ENCODE results near the gene BRINP2. TPM values are rescaled to one million over a fixed set of nuclear protein-coding genes. Genes with fewer than 3 reads are reported as not detected.

Gene BRINP2
- total and polyA plus RNA-seq, 7 experiments from 2014 or later: not detected

DNA sequence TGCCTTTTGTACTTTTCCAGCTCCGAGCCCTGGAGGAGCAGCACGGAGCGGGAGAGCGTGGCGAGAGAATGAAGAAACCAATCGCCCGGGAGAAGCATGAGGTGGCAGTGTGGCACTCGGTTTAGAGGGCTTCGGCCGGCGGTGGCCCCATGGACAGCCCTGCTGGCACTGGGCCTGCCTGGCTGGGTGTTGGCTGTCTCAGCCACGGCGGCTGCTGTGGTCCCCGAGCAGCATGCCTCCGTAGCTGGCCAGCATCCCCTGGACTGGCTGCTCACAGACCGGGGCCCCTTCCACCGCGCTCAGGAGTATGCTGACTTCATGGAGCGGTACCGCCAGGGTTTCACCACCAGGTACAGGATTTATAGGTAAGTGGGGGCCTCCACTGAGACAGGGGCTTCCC is 59.0 kb downstream of the BRINP2 start:
- intact Hi-C loops (cut with micrococcal nuclease): no loop called here
- CTCF ChIA-PET: no interaction called here
- no peaks in the 10 kb centered on the region for H3K27me3 Mint-ChIP-seq

DNA sequence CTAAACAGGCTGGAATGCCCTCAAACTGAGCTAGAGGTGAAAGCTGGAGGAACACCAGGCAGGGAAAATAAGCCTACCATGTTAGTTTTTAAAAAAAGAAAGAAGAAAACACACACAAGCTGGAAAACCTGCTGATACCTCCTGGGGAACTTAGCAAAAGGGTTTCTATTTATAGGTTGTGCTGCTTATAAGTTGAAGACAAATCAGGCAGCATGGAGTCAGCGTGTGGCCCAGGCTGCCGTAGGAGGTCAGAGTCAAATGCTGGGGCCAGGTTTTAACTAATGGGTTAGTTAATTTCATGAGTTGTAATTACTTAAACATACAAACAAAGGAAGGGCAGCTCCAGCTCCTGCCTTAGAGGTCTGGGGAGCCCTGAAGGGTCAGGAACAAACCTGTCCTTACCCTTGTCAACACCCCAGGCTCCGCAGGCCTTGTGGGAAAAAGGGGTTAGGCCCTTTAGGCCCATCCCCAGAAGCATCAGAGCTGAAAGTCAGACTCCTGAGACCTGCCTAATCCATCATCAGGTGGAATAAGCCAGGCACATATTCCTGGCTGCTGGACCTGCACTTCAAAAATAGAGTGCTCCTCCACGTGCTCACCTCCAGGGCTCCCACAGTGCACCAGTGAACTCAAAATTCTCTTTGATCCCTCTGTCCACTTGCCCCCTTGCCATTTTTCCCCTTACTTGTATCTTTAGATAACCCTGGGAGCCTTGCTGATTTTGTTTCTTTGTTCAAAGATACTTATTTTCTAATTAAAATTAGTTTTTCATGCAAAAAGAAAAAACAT is 59.7 kb downstream of the BRINP2 start:
- Histone ChIP-seq H3K27ac (ENCODE audit: low read depth, low read length) (no peak overlapping the region), H3K9me3 (ENCODE audit: control insufficient read depth in 2 of 3, low read length in 3 of 3) (no peaks in the 10 kb centered on the region), H3K27me3 (ENCODE audit: control insufficient read depth in 2 of 2, insufficient read depth in 2 of 2, low read length in 2 of 2) (no peaks in the 10 kb centered on the region), H3K4me1 (ENCODE audit: control insufficient read depth in 2 of 2, insufficient read depth in 2 of 2, low read length in 2 of 2) (no peaks in the 10 kb centered on the region), H3K36me3 (ENCODE audit: control insufficient read depth in 2 of 3, insufficient read depth in 3 of 3, low read length in 3 of 3) (no peaks in the 10 kb centered on the region), H3K4me3 (ENCODE audit: low read length) (no peak overlapping the region)
- CTCF ChIA-PET: no interaction called here
- Mint-ChIP-seq H3K9me3 (peaks cover 0 to 7% (median 0%) of the 10 kb centered on the region in 11 donors), H3K4me1 (no peaks in the 10 kb centered on the region), H3K27ac (no peak overlapping the region), H3K36me3 (no peaks in the 10 kb centered on the region), H3K4me3 (no peak overlapping the region), H3K27me3 (no peaks in the 10 kb centered on the region)
- ATAC-seq: no peak
- no peak for DNase-seq
- POLR2A ChIA-PET: no interaction called here
- intact Hi-C loops (cut with micrococcal nuclease): no loop called here

More for the DNA sequence above, 59.0 kb downstream of the BRINP2 start:
- Histone ChIP-seq H3K27me3 (ENCODE audit: control insufficient read depth in 2 of 2, insufficient read depth in 2 of 2, low read length in 2 of 2) (no peaks in the 10 kb centered on the region), H3K36me3 (ENCODE audit: control insufficient read depth in 2 of 3, insufficient read depth in 3 of 3, low read length in 3 of 3) (no peaks in the 10 kb centered on the region), H3K9me3 (ENCODE audit: control insufficient read depth in 2 of 3, low read length in 3 of 3) (no peaks in the 10 kb centered on the region), H3K27ac (ENCODE audit: low read depth, low read length) (no peak overlapping the region), H3K4me3 (ENCODE audit: low read length) (no peak overlapping the region), H3K4me1 (ENCODE audit: control insufficient read depth in 2 of 2, insufficient read depth in 2 of 2, low read length in 2 of 2) (no peaks in the 10 kb centered on the region)
- Mint-ChIP-seq H3K36me3 (no peaks in the 10 kb centered on the region), H3K27ac (no peak overlapping the region), H3K4me3 (no peak overlapping the region), H3K4me1 (no peaks in the 10 kb centered on the region), H3K9me3 (peaks cover 0 to 4% (median 0%) of the 10 kb centered on the region in 11 donors)
- POLR2A ChIA-PET: no interaction called here
- DNase-seq (no peak), ATAC-seq (no peak)

DNA sequence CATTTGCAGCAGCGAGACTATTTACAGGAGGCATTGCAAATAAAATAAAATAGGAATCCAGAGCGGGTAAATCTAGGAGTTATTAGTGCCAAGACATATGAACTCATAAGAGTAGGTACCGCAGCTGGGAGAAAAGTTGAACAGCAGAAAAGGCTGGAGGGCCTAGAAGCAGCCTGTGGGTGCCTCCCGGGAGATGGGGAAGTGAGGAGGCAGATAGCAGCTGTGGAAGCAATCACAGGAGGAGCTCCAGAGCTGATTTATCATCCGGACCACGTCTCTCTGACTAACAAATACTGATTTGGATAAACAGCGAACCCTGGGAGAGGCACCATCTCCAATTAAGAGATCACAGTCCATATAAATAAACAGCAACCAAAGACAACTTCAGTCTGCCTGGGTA is 64.6 kb downstream of the BRINP2 start:
- Mint-ChIP-seq H3K9me3 (peaks cover 0 to 11% (median 0%) of the 10 kb centered on the region in 11 donors), H3K4me3 (no peak overlapping the region), H3K4me1 (no peaks in the 10 kb centered on the region), H3K36me3 (no peaks in the 10 kb centered on the region), H3K27me3 (no peaks in the 10 kb centered on the region), H3K27ac (no peak overlapping the region)
- H3K27me3 ChIP-seq (ENCODE audit: control insufficient read depth in 2 of 2, insufficient read depth in 2 of 2, low read length in 2 of 2): no peaks in the 10 kb centered on the region
- H3K36me3 ChIP-seq (ENCODE audit: control insufficient read depth in 2 of 3, insufficient read depth in 3 of 3, low read length in 3 of 3): no peaks in the 10 kb centered on the region
- no peak overlapping the region for H3K4me3 ChIP-seq (ENCODE audit: low read length)
- ChIA-PET CTCF (no interaction called here), POLR2A (no interaction called here)
- no peaks in the 10 kb centered on the region for H3K4me1 ChIP-seq (ENCODE audit: control insufficient read depth in 2 of 2, insufficient read depth in 2 of 2, low read length in 2 of 2)
- H3K9me3 ChIP-seq (ENCODE audit: control insufficient read depth in 2 of 3, low read length in 3 of 3): no peaks in the 10 kb centered on the region
- intact Hi-C loops (cut with micrococcal nuclease): no loop called here
- no peak for DNase-seq
- ATAC-seq: no peak
- no peak overlapping the region for H3K27ac ChIP-seq (ENCODE audit: low read depth, low read length)

DNA sequence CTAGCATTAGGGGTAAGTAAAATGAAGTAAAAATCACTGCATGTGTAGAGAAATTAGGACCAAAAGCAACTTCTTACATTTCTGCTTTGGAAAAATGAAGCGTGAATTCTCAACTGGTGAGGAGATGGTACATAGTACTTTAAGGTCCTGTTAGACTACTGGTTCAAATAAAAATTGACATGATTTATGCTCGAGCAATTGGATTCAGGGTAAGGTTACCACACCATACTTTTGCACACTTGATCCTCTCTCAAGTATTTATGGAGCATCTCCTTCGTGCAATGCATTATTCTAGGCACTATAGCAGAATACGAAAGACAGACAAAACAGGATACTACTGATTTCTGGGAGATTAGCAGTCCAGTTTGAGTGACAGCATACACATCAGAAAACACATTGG is 66.2 kb downstream of the BRINP2 start:
- Mint-ChIP-seq H3K36me3 (peaks cover 0 to 3% (median 0%) of the 10 kb centered on the region in 5 donors), H3K4me3 (no peak overlapping the region), H3K27me3 (peaks cover 0 to 4% (median 0%) of the 10 kb centered on the region in 5 donors), H3K4me1 (no peaks in the 10 kb centered on the region), H3K27ac (no peak overlapping the region), H3K9me3 (peaks cover 0 to 17% (median under 1%) of the 10 kb centered on the region in 11 donors)
- H3K4me3 ChIP-seq (ENCODE audit: low read length): no peak overlapping the region
- H3K27ac ChIP-seq (ENCODE audit: low read depth, low read length): no peak overlapping the region
- H3K4me1 ChIP-seq (ENCODE audit: control insufficient read depth in 2 of 2, insufficient read depth in 2 of 2, low read length in 2 of 2): no peaks in the 10 kb centered on the region
- H3K36me3 ChIP-seq (ENCODE audit: control insufficient read depth in 2 of 3, insufficient read depth in 3 of 3, low read length in 3 of 3): no peaks in the 10 kb centered on the region
- H3K27me3 ChIP-seq (ENCODE audit: control insufficient read depth in 2 of 2, insufficient read depth in 2 of 2, low read length in 2 of 2): no peaks in the 10 kb centered on the region
- intact Hi-C loops (cut with micrococcal nuclease): no loop called here
- ChIA-PET CTCF (no interaction called here), POLR2A (no interaction called here)
- no peaks in the 10 kb centered on the region for H3K9me3 ChIP-seq (ENCODE audit: control insufficient read depth in 2 of 3, low read length in 3 of 3)
- ATAC-seq: no peak
- DNase-seq: no peak

DNA sequence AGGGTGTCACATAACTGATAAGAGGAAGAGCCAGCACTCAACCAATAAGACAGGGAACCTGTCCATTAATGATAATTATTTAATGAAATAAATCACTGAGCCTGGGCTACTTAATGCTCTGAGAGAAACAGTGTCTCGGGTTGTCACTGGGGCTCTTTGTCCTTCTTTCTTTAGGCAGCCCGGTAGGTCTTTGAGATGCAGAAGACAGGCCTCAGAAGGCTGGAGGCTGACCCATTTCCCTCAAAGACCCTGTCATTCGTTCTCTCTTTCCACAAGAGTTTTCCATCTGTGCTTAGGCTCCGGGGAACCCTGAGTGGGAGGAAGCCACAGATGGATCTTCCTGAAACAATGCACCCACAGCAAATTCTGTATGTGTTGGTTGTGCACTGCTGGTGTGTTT is 68.2 kb downstream of the BRINP2 start:
- POLR2A ChIA-PET: no interaction called here
- CTCF ChIA-PET: no interaction called here
- intact Hi-C loops (cut with micrococcal nuclease): no loop called here
- DNase-seq (no peak), ATAC-seq (no peak)
- Mint-ChIP-seq H3K4me1 (no peaks in the 10 kb centered on the region), H3K36me3 (peaks cover 0 to 3% (median 0%) of the 10 kb centered on the region in 5 donors), H3K9me3 (peaks cover 0 to 24% (median 6%) of the 10 kb centered on the region in 11 donors), H3K27me3 (peaks cover 0 to 4% (median 0%) of the 10 kb centered on the region in 5 donors), H3K4me3 (no peak overlapping the region), H3K27ac (no peak overlapping the region)
- no peak overlapping the region for H3K4me3 ChIP-seq (ENCODE audit: low read length)
- no peaks in the 10 kb centered on the region for H3K9me3 ChIP-seq (ENCODE audit: control insufficient read depth in 2 of 3, low read length in 3 of 3)
- no peaks in the 10 kb centered on the region for H3K36me3 ChIP-seq (ENCODE audit: control insufficient read depth in 2 of 3, insufficient read depth in 3 of 3, low read length in 3 of 3)
- H3K27ac ChIP-seq (ENCODE audit: low read depth, low read length): no peak overlapping the region
- H3K4me1 ChIP-seq (ENCODE audit: control insufficient read depth in 2 of 2, insufficient read depth in 2 of 2, low read length in 2 of 2): no peaks in the 10 kb centered on the region
- H3K27me3 ChIP-seq (ENCODE audit: control insufficient read depth in 2 of 2, insufficient read depth in 2 of 2, low read length in 2 of 2): no peaks in the 10 kb centered on the region

DNA sequence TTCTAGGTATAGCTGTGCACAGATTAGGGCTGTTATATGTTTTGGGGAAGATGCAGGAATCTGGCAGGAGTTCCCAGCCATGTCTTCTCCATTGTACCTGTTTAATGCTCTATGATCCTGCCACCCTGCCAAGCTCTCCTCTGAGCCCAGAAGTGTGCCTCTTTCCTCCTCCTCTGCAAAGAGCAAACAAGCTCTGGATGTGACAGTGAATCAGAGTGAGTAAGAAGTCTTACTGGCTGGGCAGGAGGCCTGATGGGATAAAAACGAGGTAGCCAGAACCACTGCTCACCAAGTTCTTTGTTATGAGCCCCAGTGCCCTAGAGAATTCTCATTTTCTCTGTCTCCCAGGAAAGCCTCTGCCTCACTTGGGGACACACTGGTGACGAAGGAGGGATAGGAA is 69.0 kb downstream of the BRINP2 start:
- Histone ChIP-seq H3K9me3 (ENCODE audit: control insufficient read depth in 2 of 3, low read length in 3 of 3) (no peaks in the 10 kb centered on the region), H3K27ac (ENCODE audit: low read depth, low read length) (no peak overlapping the region), H3K36me3 (ENCODE audit: control insufficient read depth in 2 of 3, insufficient read depth in 3 of 3, low read length in 3 of 3) (no peaks in the 10 kb centered on the region), H3K4me1 (ENCODE audit: control insufficient read depth in 2 of 2, insufficient read depth in 2 of 2, low read length in 2 of 2) (no peaks in the 10 kb centered on the region), H3K4me3 (ENCODE audit: low read length) (no peak overlapping the region), H3K27me3 (ENCODE audit: control insufficient read depth in 2 of 2, insufficient read depth in 2 of 2, low read length in 2 of 2) (no peaks in the 10 kb centered on the region)
- DNase-seq (no peak), ATAC-seq (no peak)
- no peaks in the 10 kb centered on the region for H3K4me1 Mint-ChIP-seq
- H3K36me3 Mint-ChIP-seq: peaks cover 0 to 3% (median 0%) of the 10 kb centered on the region in 5 donors
- H3K9me3 Mint-ChIP-seq: peaks cover 0 to 20% (median 6%) of the 10 kb centered on the region in 11 donors
- ChIA-PET CTCF (no interaction called here), POLR2A (no interaction called here)
- intact Hi-C loops (cut with micrococcal nuclease): no loop called here
- no peak overlapping the region for H3K27ac Mint-ChIP-seq
- H3K4me3 Mint-ChIP-seq: no peak overlapping the region
- H3K27me3 Mint-ChIP-seq: peaks cover 0 to 4% (median 0%) of the 10 kb centered on the region in 5 donors

DNA sequence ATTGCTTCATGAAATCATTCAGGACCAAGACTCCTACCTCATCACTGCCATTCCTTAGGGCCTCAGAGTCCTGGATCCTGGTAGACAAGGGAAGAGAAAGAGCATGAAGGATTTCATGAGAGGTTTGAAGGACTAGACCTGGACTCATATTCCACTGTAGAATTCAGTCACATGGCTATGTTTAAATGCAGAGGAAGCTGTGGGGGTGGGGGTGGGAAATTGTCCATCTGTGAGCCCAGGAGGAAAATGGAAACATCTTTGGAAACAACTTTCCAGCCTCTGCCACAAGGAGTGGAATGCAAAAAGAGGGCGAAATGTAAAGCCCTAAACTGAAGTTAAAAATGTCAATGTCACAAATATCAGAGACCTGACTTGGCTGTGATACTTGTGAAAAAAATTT is 73.0 kb downstream of the BRINP2 start:
- H3K4me1 ChIP-seq (ENCODE audit: control insufficient read depth in 2 of 2, insufficient read depth in 2 of 2, low read length in 2 of 2): no peaks in the 10 kb centered on the region
- no peak overlapping the region for H3K27ac Mint-ChIP-seq
- ATAC-seq (no peak), DNase-seq (no peak)
- H3K4me1 Mint-ChIP-seq: no peaks in the 10 kb centered on the region
- intact Hi-C loops (cut with micrococcal nuclease): no loop called here
- H3K4me3 Mint-ChIP-seq: no peak overlapping the region
- no peaks in the 10 kb centered on the region for H3K9me3 ChIP-seq (ENCODE audit: control insufficient read depth in 2 of 3, low read length in 3 of 3)
- peaks cover 0 to 3% (median 0%) of the 10 kb centered on the region in 5 donors for H3K36me3 Mint-ChIP-seq
- no peaks in the 10 kb centered on the region for H3K27me3 ChIP-seq (ENCODE audit: control insufficient read depth in 2 of 2, insufficient read depth in 2 of 2, low read length in 2 of 2)
- H3K9me3 Mint-ChIP-seq: peaks cover 0 to 19% (median 6%) of the 10 kb centered on the region in 11 donors
- peaks cover 0 to 4% (median 0%) of the 10 kb centered on the region in 5 donors for H3K27me3 Mint-ChIP-seq
- no peak overlapping the region for H3K4me3 ChIP-seq (ENCODE audit: low read length)
- CTCF ChIA-PET: no interaction called here
- no peak overlapping the region for H3K27ac ChIP-seq (ENCODE audit: low read depth, low read length)
- POLR2A ChIA-PET: no interaction called here
- no peaks in the 10 kb centered on the region for H3K36me3 ChIP-seq (ENCODE audit: control insufficient read depth in 2 of 3, insufficient read depth in 3 of 3, low read length in 3 of 3)

Measured in naive thymus-derived CD4-positive, alpha-beta T cell (primary cell).